Measurements from ENCODE around the gene DIRAS1.

GRCh38 chr19:2732883-2733282 is 11.7 kb upstream of the DIRAS1 start:
- TF ChIP-seq CTCF (IDR thresholded peaks at IDR 0.05; ENCODE audit: insufficient read depth, low read length) (no peak), POLR2AphosphoS5 (IDR thresholded peaks at IDR 0.05; ENCODE audit: low read depth) (no peak), GABPA (IDR thresholded peaks at IDR 0.05; ENCODE audit: low read depth) (no peak), SPI1 (IDR thresholded peaks at IDR 0.05; ENCODE audit: borderline replicate concordance, low read depth) (no peak)
- TF ChIP-seq, protein P1, sequence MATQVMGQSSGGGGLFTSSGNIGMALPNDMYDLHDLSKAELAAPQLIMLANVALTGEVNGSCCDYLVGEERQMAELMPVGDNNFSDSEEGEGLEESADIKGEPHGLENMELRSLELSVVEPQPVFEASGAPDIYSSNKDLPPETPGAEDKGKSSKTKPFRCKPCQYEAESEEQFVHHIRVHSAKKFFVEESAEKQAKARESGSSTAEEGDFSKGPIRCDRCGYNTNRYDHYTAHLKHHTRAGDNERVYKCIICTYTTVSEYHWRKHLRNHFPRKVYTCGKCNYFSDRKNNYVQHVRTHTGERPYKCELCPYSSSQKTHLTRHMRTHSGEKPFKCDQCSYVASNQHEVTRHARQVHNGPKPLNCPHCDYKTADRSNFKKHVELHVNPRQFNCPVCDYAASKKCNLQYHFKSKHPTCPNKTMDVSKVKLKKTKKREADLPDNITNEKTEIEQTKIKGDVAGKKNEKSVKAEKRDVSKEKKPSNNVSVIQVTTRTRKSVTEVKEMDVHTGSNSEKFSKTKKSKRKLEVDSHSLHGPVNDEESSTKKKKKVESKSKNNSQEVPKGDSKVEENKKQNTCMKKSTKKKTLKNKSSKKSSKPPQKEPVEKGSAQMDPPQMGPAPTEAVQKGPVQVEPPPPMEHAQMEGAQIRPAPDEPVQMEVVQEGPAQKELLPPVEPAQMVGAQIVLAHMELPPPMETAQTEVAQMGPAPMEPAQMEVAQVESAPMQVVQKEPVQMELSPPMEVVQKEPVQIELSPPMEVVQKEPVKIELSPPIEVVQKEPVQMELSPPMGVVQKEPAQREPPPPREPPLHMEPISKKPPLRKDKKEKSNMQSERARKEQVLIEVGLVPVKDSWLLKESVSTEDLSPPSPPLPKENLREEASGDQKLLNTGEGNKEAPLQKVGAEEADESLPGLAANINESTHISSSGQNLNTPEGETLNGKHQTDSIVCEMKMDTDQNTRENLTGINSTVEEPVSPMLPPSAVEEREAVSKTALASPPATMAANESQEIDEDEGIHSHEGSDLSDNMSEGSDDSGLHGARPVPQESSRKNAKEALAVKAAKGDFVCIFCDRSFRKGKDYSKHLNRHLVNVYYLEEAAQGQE (IDR thresholded peaks at IDR 0.05; ENCODE audit: insufficient replicate concordance, low read depth) = no peak

All from HL-60 (cell line).